Spinal cord (tissue), 10 donors: ENCODE data around the gene HOATZ. TPM values are rescaled to one million over a fixed set of nuclear protein-coding genes. Genes with fewer than 3 reads are reported as not detected.

Experiments
- DNase-seq, 6 donors: peaks; one replicate each; pipeline versions ENCODE4 v3.0.0 to v3.0.0-alpha.2; 2013 to 2015; ENCODE audit warnings: low spot score in 6 of 6, low read depth in 4 of 6
- H3K27ac ChIP-seq: one replicate; pipeline ENCODE4 v1.5.1; 2013; ENCODE audit warnings: low read depth, low read length, control low read depth
- H3K27me3 ChIP-seq: one replicate; pipeline ENCODE4 v1.6.1; 2013; ENCODE audit warnings: low read length; ENCODE audit not compliant: control insufficient read depth, insufficient read depth
- H3K36me3 ChIP-seq: one replicate; pipeline ENCODE4 v1.6.1; 2013; ENCODE audit warnings: low read length; ENCODE audit not compliant: control insufficient read depth, insufficient read depth
- H3K4me1 ChIP-seq: one replicate; pipeline ENCODE4 v1.6.1; 2013; ENCODE audit warnings: low read length; ENCODE audit not compliant: control insufficient read depth, insufficient read depth
- H3K4me3 ChIP-seq: one replicate; pipeline ENCODE4 v1.5.1; 2013; ENCODE audit warnings: low read depth, low read length, control low read depth
- H3K9me3 ChIP-seq: one replicate; pipeline ENCODE4 v1.6.1; 2013; ENCODE audit warnings: low read length; ENCODE audit not compliant: control insufficient read depth, insufficient read depth
- WGBS: methylation state at CpG from one replicate; pipeline ENCODE4 v1.1.5; 2013; ENCODE audit warnings: missing lambda C conversion rate; ENCODE audit not compliant: insufficient coverage; 5-methylcytosine and 5-hydroxymethylcytosine counted together
- polyA plus RNA-seq, 2 donors: library from polyadenylated mRNA; unstranded; fragments of 120-200 nt; gene quantifications; one replicate each; pipeline ENCODE4 v1.2.1, GENCODE V29; 2013; ENCODE audit not compliant: insufficient read length in 2 of 2
- small RNA-seq: library from RNA; depleted of rRNA; stranded (forward); fragments of <200 nt; gene quantifications from one replicate; pipeline ENCODE3, GENCODE V24; 2014; ENCODE audit warnings: low replicate concordance
- total RNA-seq, 2 donors: library from RNA; depleted of rRNA in 1 of 2; stranded (reverse); fragments of 120-200 nt in 1 of 2; fragments of >200 nt in 1 of 2; gene quantifications; one replicate each; pipeline versions ENCODE4 v1.2.3 to v1.2.4, GENCODE V29; 2013 to 2014
- donor health status: healthy.

Gene HOATZ
- total and polyA plus RNA-seq, 4 donors, result 3.4 to 29.5 (median 7.0) TPM

DNA sequence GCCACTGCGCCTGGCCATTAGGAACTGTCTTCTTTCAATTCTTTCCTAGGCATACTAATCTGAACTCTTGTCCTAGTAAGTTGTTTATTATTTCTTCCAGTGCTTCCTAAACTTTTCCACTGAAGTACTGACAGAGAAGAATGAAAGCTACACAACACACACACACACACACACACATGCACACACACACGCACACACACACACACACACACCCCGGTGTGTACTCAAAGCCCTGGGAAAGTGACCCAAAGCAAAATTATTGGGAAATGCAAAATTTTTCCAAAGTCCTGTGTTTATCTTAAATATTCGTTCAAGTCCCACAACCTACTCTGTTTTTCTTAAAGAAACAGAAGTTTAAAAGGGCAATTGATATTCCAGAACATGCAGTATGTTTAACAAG, 68.3 kb downstream of the HOATZ start:
- no peak for DNase-seq
- no peaks in the 10 kb centered on the region for H3K9me3 ChIP-seq
- H3K36me3 ChIP-seq, result no peaks in the 10 kb centered on the region
- H3K4me1 ChIP-seq, result no peaks in the 10 kb centered on the region
- no CpG with 5 or more reads among the region's 4 CpGs for WGBS
- H3K4me3 ChIP-seq, result no peak overlapping the region
- no peak overlapping the region for H3K27ac ChIP-seq
- no peaks in the 10 kb centered on the region for H3K27me3 ChIP-seq

- Histone ChIP-seq H3K9me3 (no peaks in the 10 kb centered on the region), H3K4me3 (no peak overlapping the region), H3K27me3 (no peaks in the 10 kb centered on the region), H3K4me1 (no peaks in the 10 kb centered on the region), H3K36me3 (no peaks in the 10 kb centered on the region), H3K27ac (no peak overlapping the region)
- no CpG with 5 or more reads among the region's 2 CpGs for WGBS
- no peak for DNase-seq
Observed at GRCh38 chr11:111585371-111585770, 70.8 kb downstream of the HOATZ start.

GRCh38 chr11:111586388-111586831, 71.8 kb downstream of the HOATZ start:
- Histone ChIP-seq H3K36me3 (no peaks in the 10 kb centered on the region), H3K4me3 (no peak overlapping the region), H3K9me3 (no peaks in the 10 kb centered on the region), H3K27me3 (no peaks in the 10 kb centered on the region), H3K4me1 (no peaks in the 10 kb centered on the region), H3K27ac (no peak overlapping the region)
- peak in 2 of 6 donors; percentile 69 to 80 for DNase-seq
- WGBS, result no CpG with 5 or more reads among the region's 1 CpG

Small RNA genes within 50 kb of the gene (small RNA-seq; reads per million reads assigned to genes)
- gene MIR34B (3.0 reads per million, percentile 92 among the genes with 10 or more reads in this experiment), gene MIR34C (30.4 reads per million, percentile 97 among the genes with 10 or more reads in this experiment)

Other genes starting within 250 kb of the HOATZ start
- gene POU2AF3, start 216.2 kb upstream of the HOATZ start, total RNA-seq, result 1 to 10 TPM in 1 of 2 donors, under 1 TPM in 1; 0.20 to 2.5 TPM
- 1 to 10 TPM; 2.7 to 3.5 TPM for gene POU2AF3, start 216.2 kb upstream of the HOATZ start, polyA plus RNA-seq
- gene POU2AF1, start 135.5 kb upstream of the HOATZ start, total RNA-seq, result 1 to 10 TPM in 1 of 2 donors, under 1 TPM in 1; 0.40 to 4.5 TPM
- gene POU2AF1, start 135.5 kb upstream of the HOATZ start, polyA plus RNA-seq, result under 1 TPM; 0.27 to 0.63 TPM
- gene BTG4, start 2.4 kb upstream of the HOATZ start, total RNA-seq, result under 1 TPM in 1 of 2 donors, not detected in 1; 0.39 TPM
- not detected for gene BTG4, start 2.4 kb upstream of the HOATZ start, polyA plus RNA-seq
- 10 to 100 TPM; 13.5 to 16.4 TPM for gene LAYN, start 25.9 kb downstream of the HOATZ start, total RNA-seq
- 10 to 100 TPM; 11.0 to 11.8 TPM for gene LAYN, start 25.9 kb downstream of the HOATZ start, polyA plus RNA-seq
- gene SIK2, start 87.7 kb downstream of the HOATZ start, total RNA-seq, result 10 to 100 TPM; 19.8 to 26.6 TPM
- gene SIK2, start 87.7 kb downstream of the HOATZ start, polyA plus RNA-seq, result 10 to 100 TPM; 18.1 to 19.6 TPM